ENCODE measurements around the gene TAS2R42.

DNA sequence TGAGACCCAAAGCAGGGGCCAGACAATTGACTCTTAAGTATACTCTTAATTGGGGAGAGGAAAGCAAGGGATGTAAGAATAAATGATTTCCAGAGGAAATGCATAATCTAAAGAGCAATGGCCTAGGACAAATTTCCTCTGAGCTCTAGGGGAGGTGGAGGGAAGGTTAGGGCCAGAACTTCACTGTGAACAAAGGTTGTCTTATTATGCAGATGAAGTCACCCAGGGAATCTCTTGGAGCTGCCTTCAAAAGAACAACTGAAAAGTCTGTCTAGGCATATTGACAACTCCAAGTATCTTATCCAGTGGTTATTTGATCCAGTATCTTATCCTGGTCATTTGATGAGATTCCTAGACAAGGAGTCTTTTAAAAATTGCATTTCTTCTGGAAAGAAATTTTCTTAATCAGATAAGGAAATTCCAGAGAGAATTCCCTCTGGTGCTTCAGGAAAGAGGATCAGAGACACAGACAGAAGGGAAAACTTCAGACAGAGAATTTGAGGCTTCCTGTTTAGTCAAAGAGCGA is 32.3 kb downstream of the TAS2R42 start:
- TF ChIP-seq CTCF (IDR thresholded peaks at IDR 0.05; ENCODE audit: low read depth, low read length, poor library complexity, severe bottlenecking) (no peak), EZH2phosphoT487 (IDR thresholded peaks at IDR 0.05; ENCODE audit: borderline replicate concordance, low read length) (no peak)
